ENCODE data around the gene SNX5.
"Not testable (repeated sequence)": the region's sequence is repeated elsewhere in the genome, so short reads cannot be mapped to it uniquely, and the experiment has no call there.

Gene SNX5

GRCh38 chr20:17992224-17992637, 23.6 kb upstream of the SNX5 start:
- DNase-seq = no peak

- DNase-seq = no peak
Observed at GRCh38 chr20:17990278-17990972, 21.8 kb upstream of the SNX5 start.

DNA sequence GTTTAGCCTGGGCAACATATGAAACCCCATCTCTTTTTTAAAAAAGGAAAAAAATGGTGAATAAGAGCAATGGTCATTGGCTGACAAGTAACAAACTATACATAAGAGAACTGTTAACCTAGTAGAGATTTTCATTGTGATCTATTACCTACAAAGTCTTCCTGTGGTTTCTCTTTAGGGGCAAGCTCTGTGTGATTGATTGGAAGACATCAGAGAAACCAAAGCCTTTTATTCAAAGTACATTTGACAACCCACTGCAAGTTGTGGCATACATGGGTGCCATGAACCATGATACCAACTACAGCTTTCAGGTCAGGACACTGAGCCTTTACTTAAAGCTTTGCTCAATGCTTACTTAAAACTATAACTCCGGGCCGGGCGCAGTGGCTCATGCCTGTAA, 19.4 kb upstream of the SNX5 start:
- no peak for DNase-seq

DNA sequence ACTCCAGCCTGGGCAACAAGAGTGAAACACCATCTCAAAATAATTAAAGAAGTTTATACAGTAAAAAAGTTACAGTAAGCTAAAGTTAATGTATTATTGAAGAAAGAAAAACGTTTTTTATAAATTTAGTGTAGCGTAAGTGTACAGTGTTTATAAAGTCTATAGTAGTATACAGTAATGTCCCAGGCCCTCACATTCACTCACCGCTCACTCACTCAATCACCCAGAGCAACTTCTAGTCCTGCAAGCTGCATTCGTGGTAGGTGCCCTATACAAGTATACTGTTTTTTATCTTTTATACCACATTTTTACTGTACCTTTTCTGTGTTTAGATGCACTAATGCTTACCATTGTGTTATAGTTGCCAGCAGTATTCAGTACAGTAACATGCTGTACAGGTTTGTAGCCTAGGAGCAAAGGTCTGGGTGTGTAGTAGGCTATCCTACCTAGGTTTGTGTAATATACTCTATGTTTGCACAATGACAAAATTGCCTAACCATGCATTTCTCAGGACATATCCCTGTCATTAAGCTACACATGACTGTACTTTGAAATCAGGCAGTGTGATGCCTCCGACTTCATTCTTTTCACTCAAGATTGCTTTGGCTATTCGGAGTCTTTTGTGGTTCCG, 16.9 kb upstream of the SNX5 start:
- no peak for DNase-seq

DNA sequence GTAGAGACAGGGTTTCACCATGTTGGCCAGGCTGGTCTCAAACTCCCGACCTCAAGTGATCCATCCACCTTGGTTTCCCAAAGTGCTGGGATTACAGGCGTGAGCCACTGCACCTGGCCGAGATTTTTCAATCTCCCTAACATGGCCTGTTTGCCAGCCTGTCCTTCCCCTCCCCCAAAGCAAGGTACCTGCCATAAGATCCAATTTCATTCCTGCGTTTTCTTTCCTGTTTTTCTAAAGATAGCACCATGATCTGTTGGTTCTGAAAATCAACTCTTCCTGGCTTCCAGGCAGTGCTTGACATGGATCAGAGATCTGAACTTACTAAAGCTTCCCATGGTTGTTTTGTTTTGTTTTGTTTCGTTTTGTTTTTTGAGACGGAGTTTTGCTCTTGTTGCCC, 7.7 kb upstream of the SNX5 start:
- DNase-seq = no peak

GRCh38 chr20:17972121-17972520, 3.5 kb upstream of the SNX5 start:
- DNase-seq = peak; percentile 26

GRCh38 chr20:17971300-17972013, 2.9 kb upstream of the SNX5 start:
- DNase-seq = no peak

- no peak for DNase-seq
Observed at GRCh38 chr20:17969884-17970409, 1.4 kb upstream of the SNX5 start.

DNA sequence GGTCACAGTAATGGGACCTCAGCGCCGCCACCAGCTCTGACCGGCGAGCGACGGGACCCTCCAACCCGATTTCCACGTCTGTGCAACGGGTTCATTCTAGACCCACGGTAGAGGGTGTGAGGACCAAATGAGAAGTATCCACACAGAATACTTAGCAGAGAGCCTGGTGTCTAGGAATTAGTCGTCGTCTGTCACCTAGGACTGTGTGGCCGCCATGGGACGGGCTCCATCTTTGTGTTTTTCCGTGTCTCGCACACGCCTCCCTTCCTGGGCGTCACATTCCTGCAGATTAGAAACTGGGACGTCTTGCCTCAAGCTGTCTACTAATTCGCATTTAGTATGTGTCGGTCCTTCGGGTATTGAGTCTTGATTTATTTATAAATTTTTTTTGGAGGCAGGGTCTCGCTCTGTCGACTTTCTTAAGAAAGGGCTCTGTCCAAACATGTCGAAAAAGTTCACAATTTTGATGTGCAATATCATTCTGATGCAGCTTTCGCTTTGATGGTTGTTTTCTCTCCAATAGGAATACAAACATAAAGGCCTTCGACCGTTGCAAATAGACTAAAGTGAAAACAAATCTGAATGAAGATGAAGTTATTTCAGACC, 787 bp upstream of the SNX5 start:
- DNase-seq = no peak

DNA sequence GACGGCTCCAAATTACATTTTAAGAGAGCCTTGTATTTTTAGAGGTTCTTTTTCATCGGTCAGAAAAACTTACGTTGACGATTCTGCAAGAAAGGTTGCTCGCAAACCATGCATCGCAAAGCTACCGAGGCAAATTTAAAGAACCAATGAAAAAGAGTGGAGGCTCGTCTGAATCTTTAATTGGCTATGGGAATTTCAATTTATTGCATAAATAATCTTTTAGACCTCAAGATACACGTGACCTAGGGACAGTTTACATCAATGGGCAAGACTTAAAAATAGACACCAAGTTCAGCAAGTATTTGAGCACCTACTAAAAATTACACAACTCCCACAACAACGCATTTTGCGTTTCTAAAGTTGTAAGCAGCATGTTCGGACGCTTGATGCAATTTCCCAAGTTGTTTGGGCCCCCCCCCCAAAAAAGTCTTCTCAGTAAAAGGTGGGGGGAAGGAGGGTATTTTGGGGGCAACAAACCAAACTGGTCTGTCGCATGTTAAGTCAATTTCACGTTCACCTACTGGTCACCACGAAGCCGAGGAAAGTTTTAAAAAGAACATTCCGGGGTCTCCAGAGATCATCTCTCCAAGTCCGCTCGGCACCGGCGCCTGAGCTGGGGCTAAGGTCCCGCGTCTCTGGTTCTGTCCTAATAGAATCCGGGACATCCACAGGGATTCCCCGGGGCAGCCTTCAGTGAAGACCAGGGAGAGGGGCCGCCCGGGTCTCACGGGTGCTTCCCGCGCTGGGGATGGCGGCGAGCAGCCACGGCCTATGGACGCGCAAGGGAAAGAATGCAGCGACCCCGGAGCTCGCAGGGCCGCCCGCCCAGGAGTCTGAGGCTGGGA, 851 bp downstream of the SNX5 start:
- DNase-seq = no peak

DNA sequence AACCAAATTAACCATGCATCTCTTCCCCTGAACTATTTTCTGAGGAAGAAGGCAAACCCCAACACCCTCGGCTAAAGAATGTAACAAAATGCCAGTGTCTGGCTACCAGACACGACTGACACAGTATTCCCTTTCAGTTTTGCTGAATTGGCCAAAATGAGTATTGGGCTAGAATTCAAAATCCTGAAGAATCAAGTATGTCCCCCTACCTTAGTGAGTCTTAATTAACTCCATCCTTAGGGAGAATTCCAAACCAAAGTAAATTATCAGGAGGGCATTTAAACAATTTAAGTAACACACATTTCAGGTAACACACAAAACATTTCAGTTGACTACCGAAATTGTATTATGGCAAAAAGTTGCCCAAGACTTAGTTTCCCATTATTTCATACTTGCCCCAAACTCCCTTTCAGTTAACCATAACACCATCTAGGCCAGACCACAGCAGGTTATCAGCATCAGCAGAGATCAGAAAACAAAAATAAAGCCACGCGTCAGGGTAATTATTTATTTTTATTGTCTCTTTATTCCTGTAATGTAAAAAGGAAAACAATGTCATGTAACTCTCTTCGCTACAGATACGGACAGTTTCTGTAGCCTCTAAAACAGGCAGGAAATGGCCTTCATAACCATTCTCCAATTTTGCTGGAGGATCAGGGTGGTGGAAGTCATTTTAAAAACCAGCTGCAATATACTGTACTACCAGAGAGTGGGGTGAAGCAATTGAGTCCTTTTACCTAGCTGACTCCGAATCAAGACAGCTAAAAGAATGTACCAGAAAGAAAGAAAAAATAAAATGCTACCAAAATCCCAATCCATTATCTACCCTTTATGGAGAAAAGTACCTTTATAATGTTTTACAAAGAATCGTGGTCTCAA, 1.9 kb downstream of the SNX5 start:
- DNase-seq = no peak

DNA sequence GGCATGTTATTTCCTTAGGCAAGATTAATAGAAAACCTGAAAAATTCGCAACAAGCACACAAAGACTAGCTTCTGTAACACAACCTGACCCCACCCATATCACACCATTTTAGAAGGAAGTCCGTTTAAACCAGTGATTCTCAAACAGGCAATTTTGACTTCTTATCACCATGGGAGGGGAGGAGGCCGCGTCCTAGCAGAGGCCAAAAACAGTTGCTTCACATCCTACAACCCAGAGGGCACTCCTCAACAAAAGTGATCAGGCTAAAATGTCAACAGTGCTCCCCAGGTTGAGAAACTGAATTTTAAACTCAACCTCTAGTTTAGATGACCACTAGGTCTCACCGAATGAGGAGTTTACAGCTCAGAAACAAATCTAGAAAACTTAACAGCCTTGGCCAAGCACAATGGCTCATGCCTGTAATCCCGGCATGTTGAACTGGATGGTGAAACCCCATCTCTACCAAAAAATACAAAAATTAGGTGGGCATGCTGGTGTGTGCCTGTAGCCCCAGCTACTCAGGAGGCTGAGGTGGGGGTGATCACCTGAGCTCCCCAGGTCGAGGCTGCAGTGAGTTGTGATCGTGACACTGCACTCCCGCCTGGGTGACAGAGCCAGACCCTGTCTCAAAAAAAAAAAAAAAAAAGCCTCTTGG, 3.4 kb downstream of the SNX5 start:
- DNase-seq = no peak

- no peak for DNase-seq
Observed at GRCh38 chr20:17964632-17965031, 4.0 kb downstream of the SNX5 start.

DNA sequence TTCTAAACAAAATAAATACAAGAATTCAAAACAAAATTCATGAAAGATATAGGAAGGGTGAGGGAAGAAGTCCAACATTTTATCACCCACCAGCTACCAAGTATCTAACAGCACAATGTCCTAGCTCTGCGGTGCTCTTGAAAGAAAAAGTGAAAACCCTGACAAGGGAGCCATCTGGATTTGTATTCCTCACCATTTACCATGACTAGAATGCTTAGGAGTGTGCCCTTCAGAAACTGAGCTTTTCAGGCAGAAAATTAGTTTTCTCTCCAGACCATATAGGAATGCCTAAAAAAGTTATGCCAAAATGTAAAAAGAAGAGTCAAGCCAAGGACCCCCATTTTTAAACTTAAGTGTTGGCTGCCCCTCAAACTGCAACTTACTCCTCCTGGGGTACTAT, 4.5 kb downstream of the SNX5 start:
- no peak for DNase-seq

DNA sequence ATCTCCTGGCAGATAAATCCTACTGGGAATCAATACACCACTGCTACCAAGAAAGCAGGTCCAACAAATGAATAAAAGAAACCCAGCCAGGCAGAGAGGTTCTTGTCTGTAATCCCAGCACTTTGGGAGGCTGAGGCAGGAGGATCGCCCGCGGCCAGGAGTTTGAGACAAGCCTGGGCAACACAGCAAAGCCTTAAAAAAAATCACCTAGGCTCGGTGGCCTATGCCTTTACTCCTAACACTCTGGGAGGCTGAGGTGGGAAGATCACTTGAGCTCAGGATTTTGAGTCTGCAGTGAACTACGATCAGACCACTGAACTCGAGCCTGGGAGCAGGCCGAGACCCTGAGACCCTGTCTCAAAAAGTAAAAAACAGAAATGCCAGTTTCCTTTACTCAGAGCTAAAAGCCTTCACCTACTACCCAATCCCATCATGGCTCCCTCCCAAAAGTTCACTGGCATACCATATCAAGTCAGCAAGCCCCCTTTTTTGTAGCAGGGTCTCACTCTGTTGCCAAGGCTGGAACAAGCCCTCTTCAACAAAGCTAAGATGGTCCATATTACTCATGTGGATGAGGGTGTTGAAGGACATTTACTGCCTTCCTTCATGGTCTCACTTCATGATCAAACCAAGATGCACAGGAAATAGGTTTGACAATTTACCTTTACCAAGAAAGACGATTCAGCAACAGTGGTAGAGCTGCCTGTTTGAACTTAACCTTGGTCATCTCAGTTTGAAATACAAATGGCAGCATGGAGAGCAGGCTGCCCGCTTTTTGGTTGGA, 5.3 kb downstream of the SNX5 start:
- no peak for DNase-seq

GRCh38 chr20:17961587-17961940, 7.0 kb downstream of the SNX5 start:
- DNase-seq = no peak

DNA sequence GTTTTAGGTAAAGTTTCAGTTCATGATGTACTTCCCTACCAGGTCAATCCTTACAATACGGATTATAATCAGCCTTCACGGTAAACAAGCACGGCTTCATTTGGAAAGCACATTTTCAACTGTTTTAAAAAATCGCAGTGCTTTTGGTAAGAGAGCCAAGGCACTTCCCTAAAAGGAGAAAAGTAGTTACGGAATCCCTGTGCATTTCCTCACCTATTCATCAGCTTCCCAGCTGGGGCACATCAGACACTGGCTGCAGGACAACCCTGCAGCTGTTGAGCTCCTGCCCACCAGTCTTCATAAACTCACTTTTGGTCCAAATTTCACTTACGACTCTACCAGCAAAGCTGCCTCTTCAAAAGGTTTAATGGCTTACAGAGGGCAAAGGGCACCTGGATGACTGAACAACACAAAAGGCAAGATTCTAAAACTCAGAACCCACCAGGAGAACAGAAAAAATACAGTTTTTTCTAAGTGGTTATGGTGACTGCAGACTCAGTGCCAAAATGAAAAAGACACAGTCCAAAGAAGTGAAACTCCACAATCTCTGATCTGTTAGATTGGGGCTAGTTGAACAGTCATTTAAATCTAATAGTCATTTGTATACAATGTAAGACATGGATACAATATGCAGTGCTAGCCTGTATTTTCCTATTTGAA, 7.5 kb downstream of the SNX5 start:
- DNase-seq = no peak

DNA sequence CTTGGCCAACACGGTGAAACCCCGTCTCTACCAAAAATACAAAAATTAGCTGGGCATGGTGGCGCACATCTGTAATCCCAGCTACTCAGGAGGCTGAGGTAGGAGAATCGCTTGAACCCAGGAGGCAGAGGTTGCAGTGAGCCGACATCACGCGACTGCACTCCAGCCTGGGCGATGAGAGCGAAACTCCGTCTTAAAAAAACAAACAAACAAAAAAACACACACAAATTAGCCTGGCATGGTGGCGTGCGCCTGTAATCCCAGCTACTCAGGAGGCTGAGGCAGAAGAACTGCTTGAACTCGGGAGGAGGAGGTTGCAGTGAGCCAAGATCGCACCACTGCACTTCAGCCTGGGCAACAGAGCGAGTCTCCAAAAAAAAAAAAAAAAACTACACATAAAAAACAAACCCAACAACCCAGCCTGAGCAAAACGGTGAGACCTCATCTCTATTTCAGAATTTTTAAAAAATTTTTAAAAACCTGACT, 8.2 kb downstream of the SNX5 start:
- DNase-seq = not testable (repeated sequence)

DNA sequence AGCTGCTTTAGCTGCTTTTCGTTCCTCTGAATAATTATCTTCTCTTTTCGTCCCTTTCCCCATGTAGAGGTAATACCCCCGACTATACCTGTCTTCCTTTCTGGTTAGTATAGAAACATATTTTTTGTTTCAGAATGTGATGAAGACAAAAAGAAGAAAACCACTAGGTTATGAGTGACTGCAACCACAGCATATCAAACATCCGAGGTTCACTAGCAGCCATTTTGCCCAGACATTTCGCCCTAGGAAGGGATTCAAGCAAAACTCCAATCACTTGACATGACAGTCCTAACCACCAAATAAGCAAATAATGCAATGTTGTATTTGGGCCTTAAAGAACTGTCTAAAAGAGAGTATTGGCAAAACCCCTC, 9.4 kb downstream of the SNX5 start:
- no peak for DNase-seq
